Inflammatory macrophage treated with lipopolysaccharide for 1 hour (primary cell): Measurements from ENCODE around the gene ALKBH8.
"Not testable (repeated sequence)": the region's sequence is repeated elsewhere in the genome, so short reads cannot be mapped to it uniquely, and the experiment has no call there.

Source experiments
- DNase-seq, 2 donors: peaks; one replicate each; pipeline ENCODE4 v3.0.0-alpha.2; 2020 to 2022

Gene ALKBH8

DNA sequence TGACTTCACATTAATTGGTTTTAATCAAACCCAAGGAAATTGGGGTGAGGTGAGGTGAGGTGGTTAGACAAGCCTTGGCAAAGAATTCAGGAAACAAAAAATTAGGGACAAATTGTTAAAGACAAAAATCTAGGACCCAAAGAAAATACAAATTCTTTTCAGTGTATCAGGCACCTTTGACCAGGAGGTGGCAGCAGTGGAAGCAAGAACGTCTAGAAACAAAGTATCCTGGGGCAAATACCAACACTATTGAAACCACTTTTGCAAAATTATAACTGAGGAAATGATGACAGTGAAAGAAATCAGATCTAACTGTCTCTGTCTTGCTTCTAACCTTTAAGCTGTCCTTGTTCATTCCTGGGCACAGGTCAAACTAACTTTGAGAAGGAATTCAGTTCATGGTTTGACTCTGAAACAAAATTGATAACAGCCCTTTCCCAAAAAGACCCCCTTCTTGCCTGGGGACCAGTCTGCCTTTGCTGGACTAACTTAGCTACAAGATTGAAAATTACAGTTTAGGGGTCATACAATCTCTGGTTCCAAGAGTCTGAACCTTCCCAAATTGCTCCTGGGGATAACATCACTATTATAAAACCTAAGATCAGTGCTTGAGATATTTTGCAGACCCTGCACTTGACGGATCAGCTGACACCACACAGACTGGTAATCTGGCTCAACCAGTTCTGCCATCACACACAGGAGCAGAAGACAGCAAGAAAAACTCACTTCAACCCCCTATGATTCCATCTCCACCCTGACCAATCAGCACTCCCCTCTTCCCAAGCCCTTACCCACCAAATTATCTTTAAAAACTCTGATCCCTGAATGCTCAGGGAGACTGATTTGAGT lies 11.2 kb upstream of the ALKBH8 start:
- peak in 1 of 2 donors; percentile 71 for DNase-seq

DNA sequence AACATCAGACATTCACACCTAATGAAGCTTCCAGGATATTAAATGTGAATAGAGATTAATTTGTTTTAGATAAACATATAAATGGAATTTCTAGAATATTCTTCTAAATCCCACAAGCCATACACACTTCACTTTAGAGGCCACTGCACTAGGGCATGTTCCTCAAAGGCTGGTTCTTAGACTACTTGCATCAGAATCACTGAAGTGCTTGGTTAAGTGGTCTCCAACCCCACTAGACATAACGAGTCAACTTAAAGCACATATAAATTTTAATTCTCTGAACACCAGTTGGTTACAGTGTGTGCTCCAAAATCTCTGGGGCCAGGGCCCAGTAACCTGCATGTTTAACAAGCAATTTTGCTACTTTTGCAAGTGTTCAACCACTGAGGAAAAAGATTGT lies 7.9 kb upstream of the ALKBH8 start:
- no peak for DNase-seq

DNA sequence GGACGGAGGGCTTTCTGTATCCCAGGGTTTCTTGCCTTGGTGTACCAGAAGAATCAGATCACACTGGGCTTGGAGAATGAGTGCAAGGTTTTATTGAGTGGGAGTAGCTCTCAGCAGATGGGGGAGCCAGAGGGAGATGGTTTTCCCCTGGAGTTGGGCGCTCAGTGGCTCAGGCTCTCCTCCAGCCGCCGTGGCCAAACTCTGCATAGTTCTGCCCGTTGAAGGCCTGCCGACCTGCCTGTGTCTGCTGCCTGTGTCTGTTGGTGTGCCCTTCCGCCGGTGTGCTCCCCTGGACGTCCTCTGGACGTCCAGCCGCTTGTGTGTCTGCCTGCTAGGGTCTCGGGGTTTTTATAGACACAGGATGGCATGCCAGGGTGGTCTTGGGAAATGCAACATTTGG lies 4.5 kb upstream of the ALKBH8 start:
- no peak for DNase-seq

DNA sequence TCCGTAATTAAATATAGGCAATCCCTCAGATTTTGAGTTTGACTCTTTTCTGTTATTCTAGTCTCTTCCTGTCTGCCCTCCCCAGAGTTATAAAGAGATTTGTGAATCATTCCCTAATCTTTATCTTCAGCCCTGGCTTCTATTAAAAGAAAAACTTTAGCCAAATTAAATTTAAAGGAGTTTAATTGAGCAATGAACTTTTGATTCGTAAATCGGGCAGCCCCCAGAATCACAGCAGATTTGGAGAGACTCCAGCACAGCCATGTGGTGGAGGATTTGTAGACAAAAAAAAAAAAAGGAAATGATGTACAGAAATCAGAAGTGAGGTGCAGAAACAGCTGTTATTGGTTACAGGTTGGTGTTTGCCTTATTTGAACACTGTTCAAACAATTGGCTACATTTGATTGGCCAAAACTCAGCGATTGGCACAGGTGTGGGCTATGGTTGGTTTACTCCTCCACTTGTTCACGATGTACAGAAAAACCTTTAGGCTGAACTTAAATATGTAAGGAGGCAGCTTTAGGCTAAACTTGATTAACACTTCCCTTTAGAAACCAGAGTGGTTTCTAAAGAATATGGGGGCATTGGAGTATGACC lies 2.3 kb upstream of the ALKBH8 start:
- DNase-seq: no peak

DNA sequence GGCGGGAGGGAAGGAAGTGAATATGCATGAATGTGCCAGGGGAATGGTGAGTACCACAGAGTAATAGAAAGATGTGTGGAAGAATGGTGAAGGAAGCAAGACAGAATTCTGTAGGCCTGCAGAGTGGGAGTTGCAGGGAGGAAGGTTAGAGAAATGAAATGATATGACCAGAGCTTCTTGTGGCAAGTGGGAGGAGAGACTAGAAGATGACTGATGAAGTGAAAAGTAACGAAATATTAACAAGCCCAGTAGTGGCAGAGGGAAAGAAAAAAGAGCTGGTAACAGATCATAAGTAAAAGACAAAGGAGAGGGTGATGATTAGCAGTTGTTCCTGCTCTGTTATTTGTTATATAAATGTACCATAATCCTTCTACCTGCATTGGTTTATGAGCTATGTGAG lies 1.0 kb upstream of the ALKBH8 start:
- DNase-seq: no peak

DNA sequence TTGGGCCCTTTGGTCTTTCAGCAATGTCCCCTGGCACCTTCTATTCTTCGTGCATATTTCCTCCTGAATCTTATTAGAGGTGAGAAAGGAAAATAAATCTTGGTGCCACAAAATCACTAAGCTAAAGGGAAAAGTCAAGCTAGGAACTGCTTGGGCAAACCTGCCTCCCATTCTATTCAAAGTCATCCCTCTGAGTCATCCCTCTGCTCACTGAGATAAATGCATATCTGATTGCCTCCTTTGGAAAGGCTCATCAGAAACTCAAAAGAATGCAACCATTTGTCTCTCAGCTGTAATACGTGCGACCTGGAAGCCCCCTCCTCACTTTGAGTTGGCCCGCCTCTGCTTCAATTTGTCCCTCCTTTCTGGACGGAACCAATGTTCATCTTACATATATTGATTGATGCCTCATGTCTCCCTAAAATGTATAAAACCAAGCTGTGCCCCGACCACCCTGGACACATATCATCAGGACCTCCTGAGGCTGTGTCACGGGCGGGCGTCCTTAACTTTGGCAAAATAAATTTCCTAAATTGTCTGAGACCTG lies 493 bp upstream of the ALKBH8 start:
- not testable (repeated sequence) for DNase-seq

DNA sequence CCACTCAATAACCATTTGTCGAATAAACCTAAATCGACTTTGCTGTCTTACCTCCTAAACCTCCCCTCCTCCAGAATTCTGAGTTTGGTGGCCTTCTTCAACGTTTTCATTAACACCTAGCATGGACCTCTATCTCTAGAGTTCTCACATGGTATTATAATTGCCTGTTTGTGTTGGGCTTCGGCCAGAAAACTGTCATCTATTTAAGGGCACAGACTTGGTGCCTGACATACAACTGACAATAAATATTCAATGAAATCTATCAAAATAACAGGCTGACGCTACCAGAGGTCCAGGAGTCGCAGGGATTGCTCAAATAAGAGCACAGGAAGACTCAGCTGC lies 687 bp downstream of the ALKBH8 start:
- DNase-seq: no peak

DNA sequence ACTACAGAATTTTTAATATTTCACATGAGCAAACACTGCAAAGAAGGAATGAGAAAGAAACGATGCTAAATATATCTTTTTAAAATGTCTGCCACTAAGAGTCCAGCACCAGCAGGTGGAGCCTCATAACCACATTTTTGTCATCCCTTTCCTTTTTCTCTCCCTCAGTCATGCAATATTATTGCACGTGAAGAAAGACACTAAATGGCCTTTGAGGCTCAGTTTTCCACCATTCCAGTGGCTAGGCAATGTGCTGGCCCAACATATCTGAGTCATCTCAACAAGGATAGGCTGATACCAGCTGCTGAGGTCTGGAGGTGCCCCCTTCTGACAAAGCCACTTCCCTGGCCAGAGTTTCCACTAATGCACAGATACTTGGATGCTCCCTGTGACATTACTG lies 1.8 kb downstream of the ALKBH8 start:
- DNase-seq: peak; percentile 29 to 50

DNA sequence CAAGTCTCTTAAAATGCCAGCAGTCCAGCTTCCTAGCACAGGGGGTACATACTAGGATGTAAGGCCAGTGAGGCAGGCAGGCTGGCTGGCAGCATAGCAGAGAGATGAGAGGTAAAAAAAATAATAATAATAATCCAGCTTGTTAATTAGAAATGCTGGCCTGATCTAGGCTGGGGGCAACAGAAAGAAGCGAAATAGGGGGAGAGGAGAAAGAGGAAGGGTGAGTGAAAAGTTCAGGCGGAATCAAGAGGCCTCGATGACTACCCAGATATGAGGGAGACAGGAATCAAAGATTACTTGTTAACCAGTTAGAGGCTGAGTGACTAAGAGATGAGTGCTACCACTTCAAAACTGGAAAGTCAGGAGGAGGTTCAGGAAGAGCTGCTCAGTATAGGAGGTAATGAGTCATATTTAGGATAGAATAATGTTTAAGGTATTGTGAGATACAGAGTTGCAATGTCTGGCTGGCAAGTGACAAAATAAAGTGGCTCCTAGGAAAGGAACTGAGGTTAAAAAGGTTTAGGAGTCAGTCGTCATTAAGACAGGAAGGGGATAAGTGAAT lies 2.8 kb downstream of the ALKBH8 start:
- no peak for DNase-seq

DNA sequence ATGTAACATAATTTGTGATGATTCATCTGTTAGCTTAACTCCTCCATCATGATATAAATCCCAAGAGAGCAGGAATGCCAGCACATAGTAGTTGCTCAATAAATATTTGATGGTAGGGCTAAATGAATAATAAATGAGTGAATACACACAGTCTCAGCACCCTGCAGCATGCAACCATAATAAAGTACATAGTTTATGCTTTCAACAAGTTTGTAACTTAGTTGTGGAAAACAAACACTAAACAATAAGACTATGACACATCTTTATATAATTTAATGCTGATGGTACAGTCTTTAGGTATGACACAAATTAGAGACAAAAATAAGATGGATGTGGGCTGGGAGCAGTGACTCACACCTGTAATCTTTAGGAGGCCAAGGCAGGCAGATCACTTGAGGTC lies 3.8 kb downstream of the ALKBH8 start:
- no peak for DNase-seq

DNA sequence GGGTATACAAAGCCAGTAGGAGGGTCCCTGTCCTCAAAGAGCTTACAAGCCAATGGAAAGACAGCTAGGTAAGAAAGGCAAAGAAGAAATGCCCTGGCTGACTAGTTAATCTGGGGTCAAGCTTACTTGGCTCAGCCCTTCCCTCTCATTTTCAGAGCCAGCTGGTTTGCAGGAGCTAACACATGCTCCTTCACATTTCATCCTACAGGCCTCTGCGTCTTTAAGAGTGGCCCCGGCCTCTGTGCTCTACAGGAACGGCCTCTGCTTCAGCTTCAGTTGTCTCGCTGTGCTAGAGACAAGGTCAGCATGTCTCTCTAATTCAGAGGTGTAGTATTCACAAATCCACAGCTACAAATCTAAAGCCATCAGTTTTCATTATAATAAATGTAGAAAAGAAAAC lies 15.2 kb downstream of the ALKBH8 start:
- no peak for DNase-seq

DNA sequence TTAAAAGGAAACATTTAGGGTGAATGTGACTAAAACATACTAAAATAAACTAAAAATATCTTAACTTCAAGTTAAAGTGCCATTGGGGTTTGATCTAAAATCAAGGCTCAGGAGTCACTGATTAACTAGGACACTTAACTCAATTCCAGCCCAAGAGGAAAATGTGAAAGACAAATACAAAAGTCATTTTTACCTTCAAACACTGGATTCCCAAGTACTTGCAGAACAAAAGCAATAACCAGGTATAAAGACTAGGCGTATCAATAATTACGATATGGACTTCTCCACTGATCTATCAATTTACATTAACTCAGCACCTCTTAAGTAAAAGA lies 15.6 kb downstream of the ALKBH8 start:
- no peak for DNase-seq

DNA sequence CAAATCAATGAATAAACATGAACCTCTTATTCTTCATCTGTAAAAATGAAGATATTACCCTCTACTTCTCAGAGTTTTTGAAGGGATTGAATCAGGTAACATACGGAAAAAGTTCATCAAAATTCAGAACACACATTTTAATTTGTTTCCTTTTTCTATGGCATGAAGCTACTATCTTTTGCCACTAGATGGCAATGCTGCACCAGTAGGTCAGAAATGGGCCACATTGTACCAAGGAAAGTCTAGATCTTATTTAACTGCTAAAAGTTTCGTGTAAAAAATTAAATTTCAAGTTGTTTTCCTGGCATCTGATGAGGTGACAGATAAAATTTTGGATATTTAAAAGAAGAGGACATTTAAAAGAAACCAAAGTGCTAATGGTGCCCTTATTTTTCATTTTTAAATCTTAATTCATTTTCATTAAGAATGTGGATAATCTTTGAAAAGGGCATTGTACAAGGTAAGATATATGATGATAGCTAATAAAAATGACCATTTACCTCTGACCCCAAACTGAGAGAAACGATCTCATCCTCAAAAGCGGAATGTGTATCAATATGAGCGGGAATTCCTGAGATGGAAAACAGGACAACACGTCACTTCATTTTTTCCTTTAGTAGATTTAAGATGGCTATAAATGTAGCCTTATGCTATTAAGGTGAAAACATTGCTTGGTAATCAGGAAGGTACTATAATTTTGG lies 16.1 kb downstream of the ALKBH8 start:
- peak; percentile 20 to 68 for DNase-seq

DNA sequence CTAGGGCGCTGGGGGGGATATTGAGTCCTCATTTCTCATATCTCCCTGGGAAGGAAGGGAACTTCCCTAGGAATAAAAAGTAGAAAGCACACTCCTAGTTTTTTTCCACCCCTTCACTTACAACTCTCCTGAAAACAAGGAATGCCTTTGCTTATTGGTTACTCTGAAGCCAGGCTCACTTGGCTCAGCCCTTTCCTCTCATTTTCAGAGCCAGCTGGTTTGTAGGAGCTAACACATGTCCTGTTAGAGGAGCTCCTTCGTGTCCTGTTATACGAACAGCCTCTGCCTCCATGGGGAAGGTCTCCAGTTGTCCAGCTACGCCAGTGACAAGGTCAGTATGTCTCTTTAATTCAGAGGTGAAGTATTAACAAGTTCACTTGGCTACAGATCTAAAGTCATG lies 17.6 kb downstream of the ALKBH8 start:
- no peak for DNase-seq

DNA sequence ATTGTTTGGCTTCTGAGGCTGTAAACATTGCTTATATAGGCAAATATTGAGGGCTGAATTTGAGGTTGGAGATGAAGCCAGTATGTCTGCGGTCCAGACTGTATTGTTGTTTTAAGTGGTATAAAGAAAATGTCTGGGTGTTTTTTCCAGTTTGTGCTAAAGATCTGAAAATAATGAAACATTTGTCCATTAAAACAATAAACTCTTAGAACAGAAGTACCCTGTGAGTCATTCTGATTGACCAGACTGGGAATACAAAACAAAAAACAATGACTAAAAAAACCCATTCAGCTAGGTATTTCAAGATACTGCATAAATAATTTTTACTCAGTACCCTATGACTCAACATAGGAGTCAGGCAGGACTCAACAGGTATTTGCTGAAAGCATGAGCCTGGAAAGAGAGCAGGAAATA lies 20.4 kb downstream of the ALKBH8 start:
- no peak for DNase-seq

DNA sequence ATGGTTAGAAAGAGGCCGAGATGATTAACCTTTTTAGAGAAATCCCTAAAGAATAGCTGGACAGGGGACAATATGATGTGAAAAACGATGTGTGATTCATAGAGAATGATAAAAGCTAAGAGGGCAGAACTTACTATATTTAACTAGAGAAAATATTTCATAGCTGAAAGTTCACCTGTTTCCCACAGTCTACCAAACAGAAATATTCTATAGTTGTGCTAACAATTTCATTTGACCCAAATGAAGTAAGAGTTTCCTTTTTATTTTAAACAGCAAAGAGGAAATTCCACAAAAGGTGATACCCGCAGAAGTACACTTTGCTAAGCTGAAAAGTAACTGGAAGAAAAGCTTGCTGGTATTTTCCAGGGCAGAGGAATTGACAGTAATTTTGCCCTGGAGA lies 26.7 kb downstream of the ALKBH8 start:
- DNase-seq: no peak

DNA sequence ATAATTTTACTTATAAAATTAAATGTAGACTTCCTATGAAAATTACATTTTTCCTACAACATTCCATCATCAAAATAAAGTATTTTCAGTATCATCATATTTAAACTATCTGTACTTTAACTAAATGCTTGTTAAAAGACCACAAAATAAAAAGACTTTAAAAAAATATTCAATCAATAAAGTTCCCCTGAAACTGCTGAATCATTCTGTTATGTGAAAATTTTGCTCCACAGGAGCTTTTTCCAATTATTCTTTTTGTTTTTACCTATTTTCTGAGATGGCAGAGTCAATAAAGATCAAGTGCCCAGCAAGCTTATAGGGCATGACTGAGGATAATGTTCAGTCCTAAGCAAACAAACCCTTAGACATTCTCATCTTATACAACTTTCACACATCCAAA lies 27.3 kb downstream of the ALKBH8 start:
- DNase-seq: no peak

DNA sequence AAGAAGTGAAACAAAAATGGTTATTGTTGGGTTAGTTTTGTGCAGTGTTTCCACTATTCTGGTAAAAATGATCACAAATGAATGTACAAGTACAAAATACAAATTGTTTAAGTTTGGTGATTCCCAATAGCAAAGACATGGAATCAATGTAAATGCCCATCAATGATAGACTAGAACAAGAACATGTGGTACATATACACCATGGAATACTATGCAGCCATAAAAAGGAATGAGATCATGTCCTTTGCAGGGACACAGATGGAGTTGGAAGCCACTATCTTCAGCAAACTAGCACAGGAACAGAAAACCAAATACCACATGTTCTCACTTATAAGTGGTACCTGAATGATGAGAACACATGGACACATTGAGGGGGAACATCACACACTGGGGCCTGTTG lies 28.4 kb downstream of the ALKBH8 start:
- not testable (repeated sequence) for DNase-seq

DNA sequence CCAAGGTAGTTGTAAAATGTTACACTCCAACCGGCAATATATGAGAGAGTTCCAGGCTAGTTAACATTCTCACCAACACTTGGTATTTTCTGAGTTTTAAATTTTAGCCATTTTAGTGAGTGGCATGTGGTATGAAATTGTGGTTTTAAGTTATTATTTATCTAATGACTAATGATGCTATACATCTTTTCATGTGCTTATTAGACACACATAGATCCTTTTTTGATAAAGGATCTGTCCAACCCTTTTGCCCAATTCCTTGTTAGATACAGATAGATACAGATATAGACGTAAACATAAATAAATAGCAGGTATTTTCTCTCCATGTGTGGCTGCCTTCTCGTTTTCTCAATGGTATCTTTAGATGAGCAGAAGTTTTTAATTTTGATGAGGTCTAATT lies 39.3 kb downstream of the ALKBH8 start:
- no peak for DNase-seq

DNA sequence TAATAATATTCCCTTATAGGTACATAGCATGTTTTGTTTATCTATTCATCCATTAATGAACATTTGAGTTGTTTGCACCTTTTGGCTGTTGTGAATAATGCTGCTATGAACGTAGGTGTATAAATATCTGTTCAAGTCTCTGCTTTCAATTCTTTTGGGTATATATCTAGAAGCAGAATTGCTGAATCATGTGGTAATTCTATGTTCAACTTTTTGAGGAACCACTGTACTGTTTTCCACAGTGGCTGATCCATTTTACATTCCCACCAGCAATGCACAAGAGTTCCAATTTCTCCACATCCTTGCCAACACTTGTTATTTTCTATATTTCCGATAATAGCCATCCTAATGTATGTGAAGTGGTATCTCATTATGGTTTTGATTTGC lies 56.7 kb downstream of the ALKBH8 start:
- DNase-seq: no peak

DNA sequence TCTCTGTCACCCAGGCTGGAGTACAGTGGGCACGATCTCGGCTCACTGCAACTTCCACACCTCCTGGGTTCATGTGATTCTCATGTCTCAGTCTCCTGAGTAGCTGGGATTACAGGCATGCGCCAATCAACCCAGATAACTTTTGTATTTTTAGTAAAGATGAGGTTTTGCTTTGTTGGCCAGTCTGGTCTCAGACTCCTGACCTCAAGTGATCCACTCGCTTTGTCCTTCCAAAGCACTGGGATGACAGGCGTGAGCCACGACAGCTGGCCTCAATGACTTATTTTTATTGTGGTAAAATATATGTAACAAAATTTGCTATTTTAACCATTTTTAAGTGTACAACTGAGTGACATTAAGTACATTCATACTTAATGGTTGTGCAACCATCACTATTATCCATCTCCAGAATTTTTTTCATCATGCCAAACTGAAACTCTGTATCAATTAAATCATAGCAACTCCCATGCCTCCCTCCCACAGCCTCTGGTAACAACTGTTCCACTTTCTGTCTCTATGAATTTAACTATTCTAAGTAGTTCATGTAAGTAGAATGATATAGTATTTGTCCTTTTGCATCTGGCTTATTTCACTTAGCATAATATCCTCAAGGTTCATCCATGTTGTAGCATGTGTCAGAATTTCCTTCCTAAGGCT lies 57.2 kb downstream of the ALKBH8 start:
- DNase-seq: no peak

DNA sequence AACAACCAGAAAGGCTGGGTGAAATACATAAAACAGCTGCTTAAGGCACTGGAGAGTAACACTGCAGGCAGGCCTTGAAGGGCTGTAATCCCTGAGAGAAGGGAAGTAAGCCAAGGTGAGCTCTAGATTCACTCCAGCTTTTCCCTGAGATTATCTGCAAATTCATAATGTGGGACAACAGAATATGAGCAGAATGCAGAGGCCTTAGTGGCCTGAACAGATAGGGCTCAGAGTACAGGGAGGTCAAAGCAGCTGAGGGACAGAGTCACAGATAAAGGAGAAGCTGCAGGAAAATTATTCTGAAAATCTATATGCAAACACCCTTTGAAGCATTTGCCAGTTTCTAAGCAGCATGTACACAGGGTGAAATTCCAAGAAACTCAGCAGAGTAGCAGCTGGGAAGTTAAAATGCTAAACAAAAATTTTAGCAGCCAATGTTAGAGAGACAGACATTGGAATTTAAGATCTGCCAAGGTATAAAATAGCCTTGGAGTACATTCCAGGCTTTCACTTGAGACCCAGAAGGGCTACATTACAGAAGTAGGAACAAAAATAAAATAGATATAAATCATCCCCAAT lies 59.8 kb downstream of the ALKBH8 start:
- DNase-seq: no peak

DNA sequence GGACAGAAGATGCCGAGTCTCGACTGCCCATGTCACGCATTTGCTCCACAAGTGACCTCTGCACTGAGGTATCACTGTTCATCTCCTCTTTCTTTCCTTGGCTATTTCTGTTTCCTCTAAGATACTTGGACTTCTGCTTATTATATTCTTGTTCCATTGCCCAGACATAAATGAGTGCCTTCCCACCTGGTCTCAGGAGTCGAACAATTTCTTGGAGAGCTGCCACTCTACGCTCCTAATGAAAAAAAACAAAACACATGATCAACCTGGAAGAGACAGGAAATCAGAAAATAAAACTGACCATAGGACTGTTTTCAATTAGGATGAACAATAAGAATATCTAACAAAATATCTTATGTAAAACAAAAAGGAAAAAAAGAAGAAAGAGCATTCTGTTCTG lies 60.6 kb downstream of the ALKBH8 start:
- no peak for DNase-seq
